ENCODE measurements around the gene REV3L. TPM values are rescaled to one million over a fixed set of nuclear protein-coding genes. Genes with fewer than 3 reads are reported as not detected.
"Not testable (repeated sequence)": the region's sequence is repeated elsewhere in the genome, so short reads cannot be mapped to it uniquely, and the experiment has no call there.

The REV3L gene
- total RNA-seq, 4 donors from 2014 or later = 40.7 to 84.1 (median 52.6) TPM

- H3K4me3 ChIP-seq = no peak overlapping the region
- no peak for ATAC-seq
These were observed 191.4 kb downstream of the REV3L start for GRCh38 chr6:111291336-111292259.

GRCh38 chr6:111290689-111291335, 192.2 kb downstream of the REV3L start:
- not testable (repeated sequence) for H3K27me3 ChIP-seq, H3K27ac ChIP-seq, H3K9me3 ChIP-seq, H3K4me1 ChIP-seq, H3K4me3 ChIP-seq, H3K36me3 ChIP-seq, ATAC-seq
- WGBS, 2 donors (ENCODE audit: low coverage in 1 of 2) = 0 to 57% methylated on average over 1 to 2 of the region's 5 CpGs

More at GRCh38 chr6:111291336-111292259, 191.4 kb downstream of the REV3L start:
- no peaks in the 10 kb centered on the region for H3K36me3 ChIP-seq
- no peaks in the 10 kb centered on the region for H3K4me1 ChIP-seq
- WGBS, 2 donors (ENCODE audit: low coverage in 1 of 2) = 89 to 91% methylated on average over 4 of the region's 5 CpGs
- H3K27me3 ChIP-seq = no peaks in the 10 kb centered on the region
- H3K27ac ChIP-seq = no peak overlapping the region
- no peaks in the 10 kb centered on the region for H3K9me3 ChIP-seq
- TF ChIP-seq POLR2A (IDR thresholded peaks at IDR 0.05) = no peak

GRCh38 chr6:111284356-111284755, 198.7 kb downstream of the REV3L start:
- H3K9me3 ChIP-seq, ATAC-seq, H3K27ac ChIP-seq, H3K27me3 ChIP-seq, H3K4me1 ChIP-seq, H3K4me3 ChIP-seq: not testable (repeated sequence)
- H3K36me3 ChIP-seq = peaks cover 0 to 18% of the 10 kb centered on the region in 2 donors
- WGBS, 2 donors (ENCODE audit: low coverage in 1 of 2) = 80 to 90% methylated on average over 5 of the region's 5 CpGs

GRCh38 chr6:111283707-111284106, 199.3 kb downstream of the REV3L start:
- H3K27me3 ChIP-seq = no peaks in the 10 kb centered on the region
- ATAC-seq = no peak
- no peaks in the 10 kb centered on the region for H3K9me3 ChIP-seq
- H3K27ac ChIP-seq = no peak overlapping the region
- no peak overlapping the region for H3K4me3 ChIP-seq
- 77 to 88% methylated on average over 2 of the region's 2 CpGs for WGBS, 2 donors (ENCODE audit: low coverage in 1 of 2)
- peaks cover 0 to 8% (median 0%) of the 10 kb centered on the region in 3 donors for H3K4me1 ChIP-seq
- TF ChIP-seq, protein P1, sequence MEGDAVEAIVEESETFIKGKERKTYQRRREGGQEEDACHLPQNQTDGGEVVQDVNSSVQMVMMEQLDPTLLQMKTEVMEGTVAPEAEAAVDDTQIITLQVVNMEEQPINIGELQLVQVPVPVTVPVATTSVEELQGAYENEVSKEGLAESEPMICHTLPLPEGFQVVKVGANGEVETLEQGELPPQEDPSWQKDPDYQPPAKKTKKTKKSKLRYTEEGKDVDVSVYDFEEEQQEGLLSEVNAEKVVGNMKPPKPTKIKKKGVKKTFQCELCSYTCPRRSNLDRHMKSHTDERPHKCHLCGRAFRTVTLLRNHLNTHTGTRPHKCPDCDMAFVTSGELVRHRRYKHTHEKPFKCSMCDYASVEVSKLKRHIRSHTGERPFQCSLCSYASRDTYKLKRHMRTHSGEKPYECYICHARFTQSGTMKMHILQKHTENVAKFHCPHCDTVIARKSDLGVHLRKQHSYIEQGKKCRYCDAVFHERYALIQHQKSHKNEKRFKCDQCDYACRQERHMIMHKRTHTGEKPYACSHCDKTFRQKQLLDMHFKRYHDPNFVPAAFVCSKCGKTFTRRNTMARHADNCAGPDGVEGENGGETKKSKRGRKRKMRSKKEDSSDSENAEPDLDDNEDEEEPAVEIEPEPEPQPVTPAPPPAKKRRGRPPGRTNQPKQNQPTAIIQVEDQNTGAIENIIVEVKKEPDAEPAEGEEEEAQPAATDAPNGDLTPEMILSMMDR (IDR thresholded peaks at IDR 0.05) = no peak
- peaks cover 0 to 25% of the 10 kb centered on the region in 2 donors for H3K36me3 ChIP-seq

DNA sequence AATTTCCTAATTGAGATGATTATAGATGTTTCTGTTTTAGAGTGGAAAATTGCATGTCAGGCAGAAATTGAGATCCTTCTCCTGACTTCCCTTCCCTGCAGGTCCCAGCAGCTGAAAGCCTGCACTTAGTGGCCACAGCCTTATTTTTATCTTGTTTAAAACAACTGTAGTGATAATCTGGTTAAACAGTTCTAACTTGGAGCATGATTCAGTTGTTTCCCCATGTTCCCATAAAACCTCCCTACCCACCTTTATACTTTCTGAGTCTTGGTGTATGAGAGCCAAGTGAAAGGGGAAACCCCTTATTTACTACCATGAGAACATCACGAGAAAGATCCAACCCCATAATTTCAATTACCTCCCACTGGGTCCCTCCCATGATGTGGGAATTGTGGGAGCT, 200.5 kb downstream of the REV3L start:
- Histone ChIP-seq H3K4me1 (peaks cover 0 to 8% (median 0%) of the 10 kb centered on the region in 3 donors), H3K27ac (no peak overlapping the region), H3K36me3 (peaks cover 0 to 37% of the 10 kb centered on the region in 2 donors), H3K27me3 (no peaks in the 10 kb centered on the region), H3K9me3 (no peaks in the 10 kb centered on the region), H3K4me3 (no peak overlapping the region)
- WGBS, 2 donors (ENCODE audit: low coverage in 1 of 2) = 60 to 100% methylated on average over 1 of the region's 1 CpG
- TF ChIP-seq, protein P1 (IDR thresholded peaks at IDR 0.05) = no peak
- no peak for TF ChIP-seq EP300 (IDR thresholded peaks at IDR 0.05)
- TF ChIP-seq POLR2AphosphoS5 (IDR thresholded peaks at IDR 0.05) = no peak
- no peak for TF ChIP-seq POLR2A (IDR thresholded peaks at IDR 0.05)
- no peak for ATAC-seq

DNA sequence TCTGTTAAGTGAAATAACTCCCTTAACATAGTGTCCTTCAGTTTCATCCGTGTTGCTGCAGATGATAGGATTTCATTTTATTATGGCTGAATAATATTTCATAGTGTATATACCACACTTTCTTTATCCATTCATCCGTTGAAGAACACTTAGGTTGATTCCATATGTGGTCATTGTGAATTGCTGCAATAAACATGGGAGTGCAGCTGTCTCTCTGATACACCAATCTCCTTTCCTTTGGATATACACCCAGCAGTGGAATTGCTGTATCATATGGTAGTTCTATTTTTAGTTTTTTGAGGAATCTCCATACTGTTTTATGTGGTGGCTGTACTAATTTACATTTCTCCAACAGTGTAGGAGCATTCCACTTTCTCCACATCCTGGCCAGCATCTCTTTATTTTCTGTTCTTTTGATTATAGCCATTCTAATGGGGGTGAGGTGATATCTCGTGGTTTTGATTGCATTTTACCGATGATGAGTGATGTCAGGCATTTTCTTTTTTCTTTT, 202.5 kb downstream of the REV3L start:
- no peak for TF ChIP-seq POLR2AphosphoS5 (IDR thresholded peaks at IDR 0.05)
- TF ChIP-seq, protein P1 (IDR thresholded peaks at IDR 0.05) = no peak
- Histone ChIP-seq H3K27ac (no peak overlapping the region), H3K36me3 (peaks cover 0 to 57% of the 10 kb centered on the region in 2 donors), H3K4me1 (peaks cover 0 to 8% (median 0%) of the 10 kb centered on the region in 3 donors), H3K27me3 (no peaks in the 10 kb centered on the region), H3K9me3 (peaks cover 0 to 5% (median 0%) of the 10 kb centered on the region in 3 donors), H3K4me3 (no peak overlapping the region)
- WGBS, 2 donors (ENCODE audit: low coverage in 1 of 2) = 78 to 96% methylated on average over 4 of the region's 4 CpGs
- ATAC-seq = no peak
